GM21390 (cell line): ENCODE results near the gene ATP10A.

Source experiments
- ATAC-seq: cut with Tn5 transposase; IDR thresholded peaks from one replicate; pipeline ENCODE4 v1.9.1; 2021; ENCODE audit not compliant: unreplicated experiment

Gene ATP10A

DNA sequence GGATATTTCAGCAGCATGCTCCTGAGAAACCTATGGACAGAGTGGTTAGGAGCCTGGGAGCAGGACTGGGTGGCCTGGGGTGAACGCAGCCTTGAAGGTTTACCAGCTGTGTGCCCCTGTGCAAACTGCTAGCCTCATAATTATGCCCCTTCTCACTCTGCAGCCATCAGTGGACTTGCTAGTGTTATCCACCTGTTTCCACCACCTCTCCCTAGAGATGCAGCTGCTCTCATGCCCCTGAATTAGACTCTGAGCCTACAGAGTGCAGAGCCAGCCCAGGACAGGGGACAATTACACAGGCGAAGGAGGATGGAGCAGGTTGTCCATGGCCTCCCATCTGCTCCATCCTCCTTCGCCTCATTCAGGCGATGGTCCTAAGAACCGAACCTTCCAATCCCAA lies 175.9 kb downstream of the ATP10A start:
- ATAC-seq = no peak

DNA sequence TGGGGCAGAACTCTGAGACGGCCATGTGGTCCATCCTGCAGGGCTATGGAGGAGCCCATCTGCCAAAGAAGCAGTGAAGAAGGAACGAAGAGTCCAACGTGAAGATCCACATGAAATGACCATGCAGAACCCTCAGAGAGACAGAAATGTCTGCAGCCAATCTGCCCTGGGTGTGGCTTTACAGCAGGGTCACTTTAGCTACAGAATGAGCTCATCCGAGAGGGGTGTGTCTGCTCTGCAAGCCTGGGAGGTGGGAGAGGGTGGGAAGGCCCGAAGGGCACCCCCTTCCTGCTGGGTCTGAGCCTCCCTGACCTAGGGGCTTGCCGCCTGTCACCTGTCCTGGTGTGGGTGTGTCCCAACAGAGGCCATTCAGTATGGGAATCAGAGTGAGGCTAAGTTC lies 176.3 kb downstream of the ATP10A start:
- no peak for ATAC-seq

DNA sequence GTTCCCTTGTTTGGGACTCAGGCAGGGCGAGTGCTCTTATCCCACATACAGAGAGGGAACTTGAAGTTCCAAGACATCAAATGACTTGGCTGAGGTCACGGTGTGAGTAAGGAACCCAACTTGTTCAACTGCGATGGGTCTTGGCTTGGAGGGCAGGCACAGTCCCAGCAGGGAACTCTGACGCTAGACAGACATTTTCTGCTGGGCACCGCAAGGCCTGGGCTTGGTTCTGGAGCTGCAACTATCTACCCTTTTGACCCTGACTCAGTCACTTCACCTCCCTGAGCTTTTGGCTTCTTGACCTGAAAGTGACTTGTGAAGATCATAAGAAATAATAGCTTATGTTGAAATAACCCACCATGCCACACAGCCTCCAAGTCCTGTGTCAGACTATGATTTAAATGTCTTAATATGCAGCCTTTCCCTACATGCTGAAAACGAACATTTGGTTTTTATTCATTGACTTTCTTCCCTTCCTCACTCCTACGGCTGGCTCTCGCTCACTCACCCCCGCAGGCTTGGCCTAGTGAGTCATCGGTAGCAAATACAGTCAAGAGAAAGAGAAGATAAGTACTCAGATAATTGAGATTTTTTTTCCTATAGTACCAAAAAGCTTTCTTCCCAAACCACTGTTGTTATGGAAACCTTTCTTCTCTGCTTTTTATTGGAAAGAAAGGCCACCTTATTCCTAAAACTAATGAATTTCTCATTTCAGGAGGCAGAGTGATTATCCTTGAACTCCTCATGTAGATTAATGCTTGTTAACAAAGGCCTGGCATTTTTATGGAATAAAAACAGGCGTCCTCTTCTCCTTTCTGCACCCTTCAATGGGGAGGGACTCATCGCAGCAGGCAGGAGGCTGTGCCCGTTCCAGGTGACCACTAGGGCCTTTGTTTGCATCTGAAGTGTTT lies 178.4 kb downstream of the ATP10A start:
- ATAC-seq = no peak

DNA sequence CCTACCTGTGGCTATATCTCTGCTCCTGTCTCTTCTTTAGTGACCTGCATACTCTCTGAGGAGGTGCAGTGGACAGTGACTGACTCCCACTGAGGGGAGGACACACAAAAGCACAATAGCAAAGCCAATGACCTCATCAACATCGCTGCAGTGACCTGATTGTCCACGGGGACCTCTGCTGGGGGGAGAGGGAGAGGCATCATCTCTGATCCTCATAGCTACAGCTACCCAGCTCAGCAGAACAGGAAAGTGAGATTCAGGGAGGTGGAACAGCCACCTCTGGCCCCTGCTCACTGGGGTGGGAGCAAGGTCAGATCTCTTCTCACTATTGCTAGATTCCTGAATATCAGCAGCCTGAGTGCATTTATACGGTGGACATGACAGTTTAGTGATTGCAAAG lies 179.2 kb downstream of the ATP10A start:
- no peak for ATAC-seq

DNA sequence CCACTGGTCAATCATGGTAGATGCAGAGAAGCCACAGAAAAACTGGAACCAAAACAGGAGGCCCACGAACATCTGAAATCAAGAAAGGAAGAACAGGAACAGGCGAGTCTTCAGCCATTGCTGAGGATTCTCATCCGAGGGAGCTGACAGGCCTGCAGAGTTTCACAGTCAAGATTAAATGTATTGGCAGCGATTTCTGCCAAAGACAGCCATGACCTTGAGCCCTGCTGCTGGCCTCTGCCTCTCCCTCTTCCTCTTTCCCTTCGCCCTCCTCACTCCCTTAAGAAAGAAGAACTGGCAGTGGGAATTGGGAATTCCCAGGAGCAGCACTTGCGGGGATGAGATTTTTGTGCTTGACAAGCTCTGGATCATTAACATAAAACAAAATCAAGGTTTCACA lies 179.7 kb downstream of the ATP10A start:
- no peak for ATAC-seq

DNA sequence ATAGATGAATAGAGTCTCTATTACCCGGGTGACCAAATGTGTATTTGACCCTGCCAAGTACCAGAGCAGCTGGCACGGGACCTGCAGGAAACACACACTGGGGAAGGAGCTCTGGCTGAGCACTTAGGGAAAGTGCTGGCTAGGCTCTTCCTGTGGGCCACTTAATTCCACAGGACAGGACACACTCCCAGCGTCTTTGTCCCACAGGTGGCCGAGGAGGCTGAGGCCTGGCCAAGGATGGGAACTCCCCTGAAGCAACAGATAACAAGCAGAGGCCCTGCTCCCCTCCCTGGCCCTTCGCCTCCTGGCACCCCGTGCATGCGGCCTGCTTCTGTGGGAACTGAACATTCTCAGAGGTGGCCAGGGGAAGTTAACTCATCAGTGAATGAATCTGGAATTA lies 180.8 kb downstream of the ATP10A start:
- ATAC-seq = no peak

DNA sequence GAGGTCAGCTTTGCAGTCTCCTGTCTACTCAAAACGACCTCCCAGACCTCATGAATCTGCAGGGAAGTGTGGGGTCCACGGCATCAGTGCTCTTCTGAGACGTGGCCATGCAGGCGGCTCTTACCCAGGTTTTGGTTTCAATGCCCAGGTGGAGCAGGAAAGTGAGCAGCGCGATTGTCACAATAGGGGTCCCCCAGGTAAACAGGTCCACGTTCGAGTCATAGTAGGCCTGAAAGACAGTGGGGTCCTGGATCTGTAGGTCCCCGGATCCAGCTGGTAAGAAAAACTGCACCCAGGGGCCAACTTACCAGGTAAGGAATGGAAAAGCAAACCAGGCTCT lies 182.5 kb downstream of the ATP10A start:
- no peak for ATAC-seq

DNA sequence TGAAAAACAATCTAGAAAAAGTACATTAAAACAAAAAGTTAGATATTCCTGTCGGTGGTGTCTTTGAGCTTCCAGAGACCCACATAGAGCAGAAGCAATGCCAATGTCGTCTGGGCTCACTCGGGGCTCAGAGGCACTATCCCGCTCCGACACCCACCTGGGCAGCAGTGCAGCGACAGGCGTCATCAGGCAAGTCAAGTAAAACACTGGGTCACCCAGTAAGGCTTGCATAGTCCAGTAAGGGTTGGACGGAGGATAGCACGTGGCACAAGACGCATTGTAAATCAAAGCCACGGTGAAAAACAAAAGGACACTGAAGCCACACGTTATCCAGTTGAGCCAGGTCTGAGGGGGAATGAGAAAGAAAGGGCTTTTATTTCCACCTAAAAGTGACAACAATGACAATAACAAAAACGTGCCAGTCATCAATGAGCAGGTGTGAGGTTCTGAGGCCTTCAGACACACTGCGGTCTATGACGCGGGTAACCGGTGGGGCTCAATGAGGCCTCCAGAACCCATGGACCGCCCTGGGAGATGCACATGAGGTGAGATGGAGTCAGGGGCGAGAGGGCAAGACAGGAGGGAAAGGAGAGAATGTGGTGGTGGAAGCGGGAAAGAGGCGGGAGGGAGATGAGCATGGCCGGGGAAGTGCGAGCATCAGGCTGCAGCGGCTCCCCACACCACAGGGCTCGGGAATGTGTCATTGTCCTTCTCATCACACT lies 183.0 kb downstream of the ATP10A start:
- no peak for ATAC-seq

DNA sequence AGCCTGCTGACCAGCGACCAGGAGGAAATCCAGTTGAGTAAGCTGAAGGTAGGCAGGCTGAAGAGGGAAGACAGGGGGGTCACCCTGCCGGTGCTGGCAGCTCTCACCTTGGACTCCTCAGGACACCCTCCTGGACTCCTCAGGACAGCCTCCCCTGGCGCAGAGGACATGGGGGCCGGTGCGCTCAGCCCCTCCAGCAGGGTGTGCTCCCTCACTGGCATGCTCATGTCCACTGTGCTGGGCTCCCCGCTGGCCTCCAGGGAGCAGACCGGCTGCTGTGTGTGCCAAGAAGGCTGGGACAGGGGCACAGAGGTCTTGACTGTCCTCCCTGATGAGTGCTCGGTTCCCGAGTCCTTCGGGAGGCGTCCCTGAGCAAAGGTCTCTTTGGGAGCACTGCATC lies 183.6 kb downstream of the ATP10A start:
- no peak for ATAC-seq

DNA sequence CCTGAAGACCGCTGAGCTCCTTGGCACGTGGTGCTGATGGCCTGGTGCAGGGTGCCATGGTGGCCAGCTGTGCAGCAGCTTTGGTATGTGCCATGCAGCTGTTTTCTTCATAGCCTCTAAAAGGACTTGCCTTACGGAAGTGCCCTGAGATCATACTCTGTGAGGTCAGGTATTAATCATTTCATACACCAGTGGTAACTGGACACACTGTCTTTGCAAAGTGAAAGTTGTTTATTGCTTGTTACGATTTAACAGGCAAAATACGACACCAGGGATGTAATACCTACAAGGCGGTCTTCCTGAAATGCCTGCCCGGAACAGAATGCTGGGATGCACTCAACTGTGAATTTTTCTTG lies 184.6 kb downstream of the ATP10A start:
- ATAC-seq = no peak

DNA sequence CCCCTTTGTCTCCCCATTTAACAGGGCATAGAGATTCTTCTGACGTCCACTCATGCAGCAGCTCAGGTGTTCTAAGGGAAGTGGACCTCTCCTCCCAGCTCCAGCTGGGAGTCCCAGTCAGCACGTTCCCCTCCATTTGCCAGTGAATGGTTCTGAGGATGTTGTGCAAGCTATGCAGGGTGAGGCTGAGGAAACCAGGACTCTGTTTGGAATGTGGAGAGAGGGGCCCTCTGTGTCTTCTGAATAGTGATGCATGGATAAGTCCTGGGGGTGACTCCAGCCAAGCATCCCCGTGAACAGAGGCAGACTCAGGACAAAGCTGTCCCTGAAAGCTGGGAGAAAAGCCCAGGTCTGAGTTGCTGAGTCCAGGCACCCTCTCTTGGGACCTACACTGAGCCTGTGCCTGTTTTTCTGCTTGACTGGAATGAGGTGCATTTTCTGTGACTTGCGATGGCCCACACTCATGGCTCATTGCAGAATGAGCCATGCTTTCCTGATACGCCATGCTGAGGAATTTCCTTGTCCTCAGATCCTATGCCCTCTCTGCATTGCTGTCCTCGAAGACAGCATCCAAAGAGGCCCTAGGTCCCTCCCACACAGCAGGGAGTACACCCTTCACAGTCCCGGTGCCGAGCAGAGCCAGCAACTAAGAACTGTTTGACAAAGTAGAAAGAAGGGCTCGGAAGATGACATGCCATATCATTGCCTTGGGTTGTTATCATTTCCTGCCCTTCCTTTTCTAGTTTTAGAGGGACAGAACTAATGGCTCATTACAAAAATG lies 185.2 kb downstream of the ATP10A start:
- no peak for ATAC-seq

DNA sequence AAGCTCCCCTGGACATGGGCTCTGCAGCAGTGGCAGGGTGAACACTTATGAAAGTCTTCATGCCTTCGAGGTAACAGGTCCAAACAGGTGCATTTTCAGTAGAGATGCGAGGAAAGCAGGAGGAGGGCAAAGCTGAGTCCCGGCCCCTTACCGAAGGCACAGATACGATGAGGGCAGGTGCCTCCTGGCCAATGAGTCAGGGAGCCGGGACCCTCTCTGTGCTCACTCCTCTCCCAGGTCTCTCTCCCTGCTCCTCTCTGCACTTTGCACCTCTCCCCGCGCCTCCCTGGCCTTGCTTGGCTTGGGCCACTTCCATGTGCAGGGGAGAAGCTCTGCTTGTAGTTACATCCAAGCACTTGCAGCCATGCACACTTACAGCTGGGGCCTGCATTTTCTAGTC lies 187.1 kb downstream of the ATP10A start:
- ATAC-seq = no peak

DNA sequence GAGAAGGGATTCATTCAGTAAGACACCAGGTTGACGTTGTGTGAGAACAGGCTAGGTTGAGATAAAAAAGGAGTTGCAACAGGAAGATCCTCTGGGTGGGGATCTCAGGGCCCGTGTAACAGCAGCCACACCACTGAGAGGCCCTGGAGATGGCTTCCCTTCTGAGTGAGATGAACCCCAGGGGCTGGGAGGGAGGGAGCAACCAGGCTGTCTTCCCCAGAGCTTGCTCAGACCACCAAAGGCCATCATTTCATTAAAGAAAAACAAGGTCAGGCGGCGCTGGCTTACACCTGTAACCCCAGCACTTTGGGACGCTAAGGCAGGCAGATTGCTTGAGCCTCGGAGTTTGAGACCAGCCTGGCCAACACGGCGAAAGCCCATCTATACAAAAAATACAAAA lies 187.7 kb downstream of the ATP10A start:
- no peak for ATAC-seq

DNA sequence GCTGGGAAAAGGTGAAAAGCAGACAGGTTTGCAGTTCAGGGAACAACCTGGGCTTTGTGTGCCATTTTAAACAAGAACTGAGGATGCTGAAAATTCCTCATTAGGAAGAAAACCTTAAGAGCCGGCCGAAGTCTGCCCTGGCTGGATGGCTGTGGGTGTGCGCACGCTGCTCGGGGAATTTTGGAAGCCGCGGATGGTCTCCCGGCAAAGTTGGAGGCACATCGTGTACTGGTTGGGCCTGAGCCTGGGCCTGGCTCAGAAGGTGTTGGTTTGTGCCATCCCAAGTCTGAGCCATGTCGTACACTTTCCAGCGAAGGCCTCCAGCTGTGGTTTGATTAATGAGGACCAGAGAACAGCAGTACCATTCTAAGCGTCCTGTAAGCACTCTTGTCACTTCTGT lies 188.2 kb downstream of the ATP10A start:
- no peak for ATAC-seq

DNA sequence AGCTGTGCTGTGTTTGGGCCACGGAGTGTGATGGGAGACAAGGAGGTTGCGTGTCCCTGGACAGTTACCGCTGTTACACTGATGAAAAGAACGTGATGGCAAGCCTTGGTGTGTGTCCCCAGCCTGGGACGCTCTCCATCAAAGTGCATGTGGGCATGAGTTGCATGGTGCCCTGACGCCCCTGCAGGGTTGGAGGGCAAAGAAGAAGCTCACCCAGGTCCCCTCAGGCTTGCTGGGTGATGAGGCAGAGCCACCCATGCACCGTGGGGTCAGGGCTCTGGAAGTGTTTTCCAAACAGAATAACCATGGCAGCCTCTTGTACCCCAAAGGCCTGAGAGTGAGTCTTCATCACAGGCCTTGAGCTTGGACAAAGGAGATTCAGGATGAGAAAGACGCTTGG lies 189.2 kb downstream of the ATP10A start:
- ATAC-seq = no peak

DNA sequence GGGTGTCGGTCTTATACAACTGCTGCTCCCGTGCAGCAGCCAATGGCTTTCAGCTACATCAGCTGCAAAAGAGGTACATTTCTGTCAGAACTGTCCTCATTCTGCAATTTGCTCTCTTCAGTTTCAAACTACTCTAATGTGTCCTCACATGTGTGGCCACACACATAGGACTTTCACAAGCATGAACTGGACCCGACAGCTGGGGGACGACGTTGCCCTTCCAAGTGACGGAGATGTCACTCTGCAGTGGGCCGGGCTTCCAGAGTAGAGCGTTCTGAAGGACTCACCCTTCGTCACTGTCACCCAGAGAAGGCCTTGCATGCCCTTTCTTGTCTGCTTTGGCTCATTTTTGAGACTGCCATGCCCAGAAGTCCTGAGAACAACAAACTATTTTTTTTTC lies 189.8 kb downstream of the ATP10A start:
- ATAC-seq = no peak

DNA sequence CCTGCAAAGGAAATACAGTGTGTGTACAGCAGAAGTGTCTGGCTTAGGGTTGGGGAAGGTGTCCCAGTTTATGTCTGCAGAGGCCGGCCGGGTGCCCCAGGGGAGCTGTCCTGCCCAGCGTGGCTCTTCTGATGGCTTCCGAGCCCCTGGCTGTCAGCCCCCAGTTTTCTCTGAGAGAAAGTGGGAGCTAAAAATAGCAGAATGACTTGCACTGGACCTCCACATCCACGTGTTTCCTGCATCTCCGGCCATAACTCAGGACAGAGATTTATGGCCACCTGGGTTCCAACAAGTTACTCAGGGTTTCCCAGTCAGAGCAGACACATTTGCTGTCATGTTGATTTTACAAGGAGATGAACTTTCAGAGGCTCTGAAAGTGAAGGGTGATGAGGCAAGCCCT lies 192.0 kb downstream of the ATP10A start:
- ATAC-seq = no peak

DNA sequence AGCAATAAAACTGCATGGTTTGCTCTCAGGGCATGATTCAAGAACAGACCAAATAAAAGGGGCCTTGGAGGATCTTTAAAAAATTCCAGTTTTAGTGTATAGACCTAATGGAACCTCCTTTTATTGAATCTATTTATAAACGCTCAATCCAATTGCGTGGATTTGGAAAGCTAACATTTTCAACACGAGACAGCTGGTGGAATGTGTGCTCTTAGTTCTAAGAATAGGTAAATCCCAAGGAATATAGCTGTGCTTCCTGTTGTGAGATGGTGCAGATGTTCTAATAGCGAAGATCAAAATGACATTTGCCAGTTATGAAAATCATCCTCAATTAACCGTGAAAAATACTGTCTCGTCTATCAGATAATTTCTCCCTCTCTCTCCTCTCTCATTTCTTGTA lies 192.5 kb downstream of the ATP10A start:
- ATAC-seq = no peak

DNA sequence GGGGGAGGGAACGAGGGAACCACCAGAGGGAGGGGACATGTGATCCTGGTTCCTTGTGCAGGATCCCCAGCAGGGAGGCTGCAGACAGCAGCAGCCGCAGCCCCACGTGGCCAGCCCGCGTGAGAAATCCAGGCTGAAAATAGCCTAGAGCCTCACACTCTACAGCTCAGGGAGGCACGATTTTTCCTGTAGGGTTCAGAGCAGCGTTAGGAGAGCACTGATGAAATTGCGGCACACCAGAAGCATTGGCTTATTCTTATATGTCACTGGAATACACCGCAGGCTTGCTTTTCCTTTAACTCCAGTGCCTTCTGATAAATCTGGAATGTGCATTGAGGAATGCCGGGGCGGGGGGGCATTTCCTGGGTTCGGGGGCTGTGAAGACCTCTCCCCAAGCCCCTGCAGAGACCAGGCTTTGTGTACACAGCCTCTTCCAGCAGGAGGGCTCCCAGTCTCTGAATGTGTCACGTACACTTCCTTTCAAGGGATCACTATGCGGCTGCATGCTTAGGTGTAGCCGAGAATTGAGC lies 193.0 kb downstream of the ATP10A start:
- ATAC-seq = no peak

DNA sequence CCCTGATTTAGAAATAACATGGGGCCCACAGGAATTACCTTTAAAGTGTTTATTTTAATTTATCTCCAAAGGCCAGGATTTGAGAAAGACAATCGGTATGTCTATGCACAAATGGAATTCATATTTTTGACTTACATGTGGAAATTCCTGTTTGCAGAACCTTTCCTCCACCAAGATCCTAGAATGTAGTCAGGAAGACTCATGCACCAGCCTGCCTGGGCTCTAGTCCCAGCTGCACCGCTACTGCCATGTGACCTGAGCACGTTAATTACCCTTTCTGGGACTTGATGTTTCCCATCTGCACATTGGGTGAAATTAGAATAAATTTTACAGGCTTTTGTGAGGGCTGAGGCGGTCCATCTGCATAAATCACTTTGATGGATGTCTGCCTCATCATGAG lies 194.2 kb downstream of the ATP10A start:
- no peak for ATAC-seq

DNA sequence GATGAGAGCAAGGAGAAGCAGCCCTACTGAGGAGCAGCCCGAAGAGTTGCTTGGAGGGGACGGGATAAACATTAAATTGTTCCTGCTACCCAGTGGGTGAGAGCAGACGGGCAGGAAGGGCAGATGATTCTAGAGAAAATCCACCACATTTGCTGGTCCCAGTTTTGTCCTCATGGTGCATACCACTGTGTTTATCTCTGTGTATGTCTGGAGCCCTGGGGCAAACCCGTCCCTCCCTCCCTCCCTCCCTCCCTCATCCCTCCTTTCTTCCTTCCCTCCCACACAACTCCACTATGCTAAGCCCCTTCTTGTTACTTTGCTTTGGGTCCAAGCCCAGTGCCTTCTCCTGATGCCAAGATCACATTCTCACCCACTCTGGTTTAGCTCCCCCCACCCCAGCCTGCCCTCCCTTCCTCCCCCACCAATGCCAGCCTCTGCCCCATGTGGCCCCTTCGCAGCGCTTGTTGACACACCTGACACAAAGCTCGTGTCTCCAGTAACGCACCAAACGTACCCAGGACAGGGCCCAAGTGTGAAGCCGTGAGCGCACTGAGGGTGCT lies 194.8 kb downstream of the ATP10A start:
- ATAC-seq = no peak
